Subcutaneous abdominal adipose tissue (tissue), 5 donors: ENCODE data around the gene PDE4C.
A peak's percentile ranks its signal among the peaks of the same experiment; 100 is the strongest.

Source experiments
- H3K27ac ChIP-seq: one replicate; pipeline ENCODE4 v1.7.0; 2013; ENCODE audit warnings: low read depth, mild to moderate bottlenecking, inconsistent platforms, low read length, moderate library complexity
- H3K27me3 ChIP-seq, 5 donors: one replicate each; pipeline ENCODE4 v1.7.0; 2013; ENCODE audit warnings: low read length in 5 of 5, inconsistent platforms in 1 of 5; ENCODE audit not compliant: control insufficient read depth in 5 of 5, insufficient read depth in 4 of 5
- H3K36me3 ChIP-seq, 5 donors: one replicate each; pipeline ENCODE4 v1.7.0; 2013; ENCODE audit warnings: low read length in 5 of 5; ENCODE audit not compliant: control insufficient read depth in 5 of 5, insufficient read depth in 5 of 5
- H3K4me1 ChIP-seq, 5 donors: one replicate each; pipeline ENCODE4 v1.7.0; 2013; ENCODE audit warnings: low read length in 5 of 5, mild to moderate bottlenecking in 3 of 5, moderate library complexity in 1 of 5; ENCODE audit not compliant: control insufficient read depth in 5 of 5, insufficient read depth in 5 of 5
- H3K4me3 ChIP-seq, 5 donors: one replicate each; pipeline ENCODE4 v1.7.0; 2013; ENCODE audit warnings: low read length in 5 of 5, low read depth in 1 of 5
- H3K9ac ChIP-seq, 5 donors: one replicate each; pipeline ENCODE4 v1.7.0; 2013; ENCODE audit warnings: low read length in 5 of 5, mild to moderate bottlenecking in 4 of 5, moderate library complexity in 3 of 5
- H3K9me3 ChIP-seq, 5 donors: one replicate each; pipeline ENCODE4 v1.7.0; 2013; ENCODE audit warnings: low read length in 5 of 5; ENCODE audit not compliant: control insufficient read depth in 5 of 5
- donor health status: healthy.
- donor health status: healthy.
- donor health status: healthy.
- donor health status: healthy.
- donor health status: healthy.

The PDE4C gene

DNA sequence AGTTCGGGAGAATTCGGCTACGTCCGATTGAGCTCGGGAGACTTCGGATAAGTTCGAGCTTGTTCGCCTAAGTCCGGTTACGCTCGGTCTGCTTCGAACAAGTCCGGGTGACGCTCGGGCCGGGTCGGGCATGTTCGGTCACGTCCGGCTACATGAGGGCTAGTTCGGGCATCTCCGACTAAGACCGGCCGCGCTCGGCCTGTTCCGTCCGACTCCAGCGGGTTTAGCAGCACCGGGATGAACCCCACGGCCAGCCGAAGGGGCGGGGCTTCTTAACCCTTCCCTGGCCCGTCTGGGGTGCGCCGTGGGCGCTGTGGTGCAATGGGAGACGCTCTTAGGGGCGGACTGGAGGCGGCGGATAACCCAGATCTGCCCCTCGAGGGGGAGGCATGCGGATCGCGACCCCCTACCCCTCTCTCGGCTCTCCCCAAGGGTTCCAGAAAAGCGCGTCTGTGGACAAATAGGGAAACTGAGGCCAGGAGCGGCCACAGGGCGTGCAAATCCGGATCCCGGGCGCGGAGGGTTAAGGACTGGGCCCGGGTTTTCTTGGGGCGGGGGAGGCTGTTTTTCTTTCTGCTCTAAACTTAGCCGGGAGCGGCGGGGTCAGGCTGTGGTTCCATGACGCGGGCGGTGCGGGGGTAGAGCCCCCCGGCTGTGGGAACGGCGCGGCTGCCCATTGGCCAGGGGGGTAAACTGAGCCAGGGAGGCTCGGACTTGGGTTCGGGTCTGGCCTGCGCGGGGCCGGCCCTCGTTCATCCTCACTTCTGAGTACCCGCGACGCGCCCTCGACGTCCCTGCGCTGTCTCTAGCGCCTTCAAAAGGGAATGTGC, 1.5 kb downstream of the PDE4C start:
- peaks cover 26 to 53% (median 42%) of the 10 kb centered on the region in 5 donors for H3K27me3 ChIP-seq
- peak overlapping the region; percentile 54 to 68 (median 63) for H3K4me3 ChIP-seq
- H3K9me3 ChIP-seq: no peaks in the 10 kb centered on the region
- H3K36me3 ChIP-seq: no peaks in the 10 kb centered on the region
- no peak overlapping the region for H3K27ac ChIP-seq
- H3K9ac ChIP-seq: peak overlapping the region in 4 of 5 donors; percentile 56 to 87 (median 74)
- H3K4me1 ChIP-seq: peaks cover 0 to 24% (median 22%) of the 10 kb centered on the region in 5 donors

GRCh38 chr19:18223860-18224524, 2.2 kb downstream of the PDE4C start:
- Histone ChIP-seq H3K4me3 (peak overlapping the region; percentile 54 to 68 (median 63)), H3K36me3 (no peaks in the 10 kb centered on the region), H3K4me1 (peaks cover 0 to 24% (median 22%) of the 10 kb centered on the region in 5 donors), H3K9ac (peak overlapping the region; percentile 40 to 87 (median 57)), H3K9me3 (no peaks in the 10 kb centered on the region), H3K27ac (no peak overlapping the region), H3K27me3 (peaks cover 26 to 50% (median 40%) of the 10 kb centered on the region in 5 donors)

- Histone ChIP-seq H3K27ac (no peak overlapping the region), H3K9ac (no peak overlapping the region), H3K9me3 (no peaks in the 10 kb centered on the region), H3K4me3 (no peak overlapping the region), H3K27me3 (peaks cover 17 to 40% (median 31%) of the 10 kb centered on the region in 5 donors), H3K36me3 (no peaks in the 10 kb centered on the region), H3K4me1 (peaks cover 0 to 24% (median 22%) of the 10 kb centered on the region in 5 donors)
These were observed 4.2 kb downstream of the PDE4C start for GRCh38 chr19:18221815-18222725.

DNA sequence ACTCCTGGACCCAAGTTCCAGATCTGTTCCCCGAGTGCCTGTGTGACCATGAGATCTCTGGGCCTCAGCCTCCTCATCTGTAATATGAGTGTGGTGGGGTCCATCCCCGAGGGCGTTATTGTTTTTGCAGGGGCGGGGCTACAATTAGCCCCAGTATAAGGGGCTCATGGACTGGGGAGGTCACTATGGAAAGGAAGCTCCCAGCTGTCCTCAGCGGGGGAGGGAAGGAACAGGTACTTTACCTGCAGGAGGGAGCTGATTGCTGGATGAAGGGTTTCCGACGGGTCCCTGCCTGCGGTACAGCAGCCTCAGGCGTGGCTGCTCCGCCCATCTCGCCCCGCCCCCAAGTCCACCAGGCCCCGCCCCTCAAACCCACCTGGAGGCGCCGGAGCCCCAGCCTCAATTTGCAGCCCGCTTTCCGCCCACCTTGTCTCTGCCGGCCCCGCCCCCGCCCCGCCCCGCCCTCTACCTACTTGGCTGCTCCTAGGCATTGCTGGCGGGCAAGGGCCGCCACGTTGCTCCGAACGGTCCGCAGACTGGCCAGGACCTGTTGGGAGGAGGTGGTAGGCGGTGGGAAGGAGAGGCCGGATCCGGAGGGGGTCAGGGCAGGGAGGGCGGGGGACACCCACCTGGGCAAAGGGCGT, 5.5 kb downstream of the PDE4C start:
- H3K36me3 ChIP-seq: no peaks in the 10 kb centered on the region
- H3K9me3 ChIP-seq: no peaks in the 10 kb centered on the region
- no peak overlapping the region for H3K9ac ChIP-seq
- no peak overlapping the region for H3K4me3 ChIP-seq
- peaks cover 0 to 21% (median 18%) of the 10 kb centered on the region in 5 donors for H3K4me1 ChIP-seq
- no peak overlapping the region for H3K27ac ChIP-seq
- peaks cover 9 to 30% (median 22%) of the 10 kb centered on the region in 5 donors for H3K27me3 ChIP-seq

- no peak overlapping the region for H3K27ac ChIP-seq
- H3K9me3 ChIP-seq: no peaks in the 10 kb centered on the region
- H3K36me3 ChIP-seq: no peaks in the 10 kb centered on the region
- H3K4me1 ChIP-seq: peaks cover 0 to 14% (median 12%) of the 10 kb centered on the region in 5 donors
- H3K27me3 ChIP-seq: peaks cover 2 to 23% (median 15%) of the 10 kb centered on the region in 5 donors
- H3K4me3 ChIP-seq: no peak overlapping the region
- no peak overlapping the region for H3K9ac ChIP-seq
These were observed 6.2 kb downstream of the PDE4C start for GRCh38 chr19:18219911-18220631.

GRCh38 chr19:18218600-18218999, 7.6 kb downstream of the PDE4C start:
- Histone ChIP-seq H3K27ac (no peak overlapping the region), H3K4me1 (peaks cover 0 to under 1% (median 0%) of the 10 kb centered on the region in 5 donors), H3K9me3 (no peaks in the 10 kb centered on the region), H3K36me3 (no peaks in the 10 kb centered on the region), H3K4me3 (no peak overlapping the region), H3K27me3 (peaks cover 0 to 23% (median 11%) of the 10 kb centered on the region in 5 donors), H3K9ac (no peak overlapping the region)

GRCh38 chr19:18218159-18218558, 8.1 kb downstream of the PDE4C start:
- Histone ChIP-seq H3K4me3 (no peak overlapping the region), H3K27ac (no peak overlapping the region), H3K4me1 (no peaks in the 10 kb centered on the region), H3K9me3 (no peaks in the 10 kb centered on the region), H3K9ac (no peak overlapping the region), H3K27me3 (peaks cover 0 to 23% (median 11%) of the 10 kb centered on the region in 5 donors), H3K36me3 (no peaks in the 10 kb centered on the region)

- Histone ChIP-seq H3K9me3 (no peaks in the 10 kb centered on the region), H3K27ac (no peak overlapping the region), H3K27me3 (peaks cover 0 to 19% (median 8%) of the 10 kb centered on the region in 5 donors), H3K4me3 (no peak overlapping the region), H3K9ac (no peak overlapping the region), H3K4me1 (no peaks in the 10 kb centered on the region), H3K36me3 (no peaks in the 10 kb centered on the region)
These were observed 9.4 kb downstream of the PDE4C start for GRCh38 chr19:18216789-18217188.
